Measurements from ENCODE around the gene AGAP1.

AGAP1 gene

DNA sequence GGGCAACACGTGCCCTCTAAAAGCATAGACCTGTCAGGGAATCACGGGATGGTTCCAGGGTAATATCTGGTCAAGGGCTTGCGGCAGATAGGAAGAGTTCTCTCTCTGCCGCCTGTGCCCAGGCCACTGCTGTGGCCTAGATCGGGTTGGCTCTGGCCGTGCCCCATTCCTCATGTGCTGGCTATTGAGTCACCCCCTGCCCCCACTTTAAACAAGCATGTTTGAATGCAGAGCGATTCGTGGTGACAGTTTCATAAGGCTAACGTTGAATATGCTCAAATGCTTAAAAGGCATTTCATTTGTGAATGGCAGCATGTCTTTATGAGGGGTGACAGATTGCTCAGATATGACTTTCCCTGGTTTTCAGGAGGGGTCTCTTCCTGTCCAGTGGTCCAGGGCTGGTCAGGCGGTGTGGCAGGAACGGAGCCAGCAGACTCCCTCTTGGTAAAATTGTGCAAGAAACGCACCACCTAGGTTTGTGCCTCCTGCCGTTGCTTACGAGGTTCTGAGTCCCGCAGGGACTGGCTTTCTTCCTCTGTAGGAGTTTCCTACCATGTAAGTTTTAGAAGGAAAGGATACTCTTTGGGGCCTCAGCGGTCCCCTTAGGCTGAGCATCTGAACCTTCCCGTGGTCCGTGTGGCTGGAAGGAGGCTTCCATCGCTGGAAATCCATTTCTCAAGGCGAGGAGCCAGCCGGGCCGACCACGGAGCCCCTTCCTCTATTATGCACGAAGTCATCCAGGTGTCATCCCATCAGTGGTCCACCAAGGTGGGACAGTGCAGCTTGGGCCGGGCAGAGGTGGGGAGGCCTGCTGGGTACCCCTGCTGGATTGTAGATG is 50.2 kb downstream of the AGAP1 start:
- no peak for DNase-seq (ENCODE audit: low read depth)
- no peak overlapping the region for H3K4me3 ChIP-seq (ENCODE audit: low read depth, low read length)
- no peak for TF ChIP-seq CTCF (conservative IDR thresholded peaks at IDR 0.05; ENCODE audit: low read depth, low read length)

DNA sequence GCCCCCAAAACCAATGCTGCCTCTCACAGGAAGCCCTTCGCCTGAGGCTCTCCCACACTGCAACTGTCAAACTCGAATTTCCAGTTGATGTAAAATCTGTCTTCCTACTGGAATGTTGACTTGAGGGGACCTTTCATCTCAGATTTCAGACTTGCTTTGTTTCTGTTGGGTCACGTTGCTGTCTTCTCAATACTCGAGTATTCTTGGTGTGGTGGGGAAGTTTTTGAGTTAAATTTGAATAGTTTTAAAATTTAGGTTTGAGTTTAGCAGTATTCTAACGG is 50.8 kb downstream of the AGAP1 start:
- no peak overlapping the region for H3K4me3 ChIP-seq (ENCODE audit: low read depth, low read length)
- TF ChIP-seq CTCF (conservative IDR thresholded peaks at IDR 0.05; ENCODE audit: low read depth, low read length) = no peak
- no peak for DNase-seq (ENCODE audit: low read depth)

DNA sequence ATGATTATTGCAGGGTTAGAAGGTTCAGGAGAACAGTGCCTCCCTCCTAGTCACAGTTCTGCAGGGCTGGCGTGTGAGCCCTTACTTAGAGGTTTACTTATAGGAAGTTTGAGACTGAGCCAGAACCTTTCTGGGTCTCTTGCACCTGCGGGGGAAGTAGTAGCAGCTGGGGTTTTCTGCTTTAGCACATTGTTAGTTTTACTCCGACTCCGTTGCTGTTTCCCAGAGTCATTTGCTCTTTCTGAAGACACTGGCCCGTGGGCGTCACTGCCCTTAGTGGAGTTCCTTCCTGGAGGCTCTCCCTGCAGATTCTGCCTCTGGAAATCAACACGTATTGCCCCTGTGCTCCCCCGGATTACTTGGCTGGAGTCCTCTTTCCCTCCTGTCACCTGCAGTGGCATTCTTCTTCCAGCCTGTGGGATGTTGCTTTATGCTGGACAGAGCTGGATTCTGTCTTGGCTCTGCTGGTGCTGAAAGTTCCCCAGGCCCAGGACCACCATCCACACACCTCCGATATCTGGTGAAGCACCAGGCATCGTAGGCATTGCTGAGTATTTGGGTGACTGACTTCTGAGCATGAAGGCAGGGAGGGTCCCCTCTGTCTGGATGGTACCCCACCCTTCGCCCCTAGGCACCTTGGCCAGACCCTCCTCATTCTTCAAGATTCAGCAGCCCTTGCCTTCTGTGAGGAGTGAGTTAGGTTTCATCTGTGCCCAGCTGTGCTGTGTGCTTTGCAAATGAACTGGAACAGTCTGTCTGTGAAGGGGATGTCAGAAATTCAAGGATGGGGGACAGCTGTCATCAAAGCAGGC is 51.7 kb downstream of the AGAP1 start:
- no peak overlapping the region for H3K4me3 ChIP-seq (ENCODE audit: low read depth, low read length)
- no peak for DNase-seq (ENCODE audit: low read depth)
- TF ChIP-seq CTCF (conservative IDR thresholded peaks at IDR 0.05; ENCODE audit: low read depth, low read length) = no peak

DNA sequence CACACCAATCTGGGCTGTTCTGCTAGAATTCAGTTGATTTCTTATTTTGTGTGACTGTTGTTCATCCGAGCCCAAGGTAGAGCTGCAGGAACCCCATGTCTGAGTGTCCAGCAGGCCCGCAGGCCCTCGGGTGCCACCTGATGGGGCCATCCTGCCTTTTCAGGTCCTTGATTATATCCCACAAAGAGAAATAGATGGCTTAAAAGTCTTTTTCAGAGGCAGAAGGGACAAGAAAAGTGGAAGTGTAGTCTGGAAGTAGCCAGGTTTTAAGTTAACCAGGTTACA is 52.2 kb downstream of the AGAP1 start:
- no peak for TF ChIP-seq CTCF (conservative IDR thresholded peaks at IDR 0.05; ENCODE audit: low read depth, low read length)
- no peak overlapping the region for H3K4me3 ChIP-seq (ENCODE audit: low read depth, low read length)
- DNase-seq (ENCODE audit: low read depth) = no peak

DNA sequence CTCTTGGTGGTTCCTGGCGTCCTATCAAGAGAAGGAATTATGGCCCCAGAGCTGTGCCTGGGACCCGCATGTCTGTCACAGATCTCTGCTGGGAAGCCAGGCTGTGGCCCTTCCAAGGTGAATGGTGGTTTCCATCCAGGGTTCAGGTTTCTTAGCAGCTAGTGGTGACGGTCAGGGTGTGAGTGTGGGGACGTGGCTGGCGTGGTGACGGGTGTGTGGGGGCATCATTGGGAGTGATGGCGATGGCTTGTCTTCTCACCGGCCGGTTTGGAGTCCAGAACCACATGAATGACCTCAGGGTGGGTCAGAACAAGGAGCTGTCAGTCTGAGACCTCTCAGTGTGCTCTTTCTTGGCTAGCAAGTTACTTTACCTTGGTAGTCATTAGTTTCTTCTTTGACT is 52.6 kb downstream of the AGAP1 start:
- no peak for DNase-seq (ENCODE audit: low read depth)
- H3K4me3 ChIP-seq (ENCODE audit: low read depth, low read length) = no peak overlapping the region
- TF ChIP-seq CTCF (conservative IDR thresholded peaks at IDR 0.05; ENCODE audit: low read depth, low read length) = no peak

- no peak for DNase-seq (ENCODE audit: low read depth)
- H3K4me3 ChIP-seq (ENCODE audit: low read depth, low read length) = no peak overlapping the region
- TF ChIP-seq CTCF (conservative IDR thresholded peaks at IDR 0.05; ENCODE audit: low read depth, low read length) = no peak
Measured at GRCh38 chr2:235549735-235550377, 56.0 kb downstream of the AGAP1 start.
